WERI-Rb-1 (cell line): ENCODE data around the gene CATSPERZ.

Experiments
- DNase-seq: peaks from one replicate; pipeline ENCODE4 v3.0.0-alpha.2; 2020
- H3K27ac ChIP-seq: fragments of 250-450 bp; sonication (Bioruptor Pico); 2 replicates; pipeline ENCODE4 v1.5.1; 2020; ENCODE audit warnings: mild to moderate bottlenecking, moderate library complexity
- H3K27me3 ChIP-seq: fragments of 250-450 bp; sonication (Bioruptor Pico); 2 replicates; pipeline ENCODE4 v1.5.1; 2021; ENCODE audit warnings: mild to moderate bottlenecking, low read depth, moderate library complexity; ENCODE audit not compliant: insufficient read depth, severe bottlenecking
- H3K36me3 ChIP-seq: fragments of 250-450 bp; sonication (Bioruptor Pico); 2 replicates; pipeline ENCODE4 v1.5.1; 2020; ENCODE audit warnings: mild to moderate bottlenecking, moderate library complexity
- H3K4me3 ChIP-seq: 2 replicates; pipeline ENCODE4 v1.5.1; 2011; ENCODE audit warnings: low read depth, mild to moderate bottlenecking, control low read depth, low read length
- H3K9me3 ChIP-seq: fragments of 250-450 bp; sonication (Bioruptor Pico); 2 replicates; pipeline ENCODE4 v1.5.1; 2021; ENCODE audit warnings: mild to moderate bottlenecking, moderate library complexity; ENCODE audit not compliant: severe bottlenecking
- CTCF ChIP-seq: IDR thresholded peaks from 2 replicates; pipeline ENCODE4 v1.5.1; 2011; ENCODE audit warnings: low read depth, mild to moderate bottlenecking, control low read depth, inconsistent platforms, low read length

Gene CATSPERZ

GRCh38 chr11:64291752-64292459, 8.3 kb upstream of the CATSPERZ start:
- TF ChIP-seq CTCF: no peak
- peak overlapping the region; percentile 39 for H3K4me3 ChIP-seq
- peaks cover 22% of the 10 kb centered on the region for H3K27me3 ChIP-seq
- DNase-seq: no peak
- H3K27ac ChIP-seq: no peak overlapping the region
- no peaks in the 10 kb centered on the region for H3K36me3 ChIP-seq
- no peaks in the 10 kb centered on the region for H3K9me3 ChIP-seq

- peak overlapping the region; percentile 39 for H3K4me3 ChIP-seq
Observed at GRCh38 chr11:64292460-64293254, 7.5 kb upstream of the CATSPERZ start.

GRCh38 chr11:64294774-64295173, 5.4 kb upstream of the CATSPERZ start:
- H3K27me3 ChIP-seq: peaks cover 22% of the 10 kb centered on the region
- DNase-seq: no peak

More at GRCh38 chr11:64292460-64293254, 7.5 kb upstream of the CATSPERZ start:
- TF ChIP-seq CTCF: no peak
- no peak for DNase-seq
- Histone ChIP-seq H3K36me3 (no peaks in the 10 kb centered on the region), H3K9me3 (no peaks in the 10 kb centered on the region), H3K27me3 (peaks cover 22% of the 10 kb centered on the region), H3K27ac (no peak overlapping the region)

GRCh38 chr11:64295760-64296159, 4.4 kb upstream of the CATSPERZ start:
- Histone ChIP-seq H3K36me3 (no peaks in the 10 kb centered on the region), H3K9me3 (no peaks in the 10 kb centered on the region), H3K27ac (no peak overlapping the region), H3K4me3 (no peak overlapping the region), H3K27me3 (peaks cover 20% of the 10 kb centered on the region)
- no peak for DNase-seq
- TF ChIP-seq CTCF: no peak

More at GRCh38 chr11:64294774-64295173, 5.4 kb upstream of the CATSPERZ start:
- Histone ChIP-seq H3K27ac (no peak overlapping the region), H3K9me3 (no peaks in the 10 kb centered on the region), H3K4me3 (no peak overlapping the region), H3K36me3 (no peaks in the 10 kb centered on the region)
- no peak for TF ChIP-seq CTCF

- no peak for DNase-seq
- TF ChIP-seq CTCF: no peak
- H3K36me3 ChIP-seq: no peaks in the 10 kb centered on the region
- peaks cover 15% of the 10 kb centered on the region for H3K27me3 ChIP-seq
- H3K9me3 ChIP-seq: no peaks in the 10 kb centered on the region
- no peak overlapping the region for H3K27ac ChIP-seq
- H3K4me3 ChIP-seq: no peak overlapping the region
Observed at GRCh38 chr11:64296236-64296635, 3.9 kb upstream of the CATSPERZ start.
